GM12872 (cell line): ENCODE measurements around the gene PLAGL2.

Experiments used
- CTCF ChIP-seq: IDR thresholded peaks from 3 replicates; pipeline ENCODE4 v1.5.1; 2011; ENCODE audit warnings: low read depth, mild to moderate bottlenecking, low read length, moderate library complexity; ENCODE audit not compliant: insufficient read depth

Gene PLAGL2

GRCh38 chr20:32241807-32242206 lies 34.3 kb upstream of the PLAGL2 start:
- no peak for TF ChIP-seq CTCF

GRCh38 chr20:32240205-32240604 lies 32.7 kb upstream of the PLAGL2 start:
- peak; percentile 29; the same call in 2 of the 3 replicates for TF ChIP-seq CTCF

- TF ChIP-seq CTCF = no peak
These were observed 31.2 kb upstream of the PLAGL2 start for GRCh38 chr20:32238483-32239425.

GRCh38 chr20:32237419-32237818 lies 29.9 kb upstream of the PLAGL2 start:
- TF ChIP-seq CTCF = no peak

- no peak for TF ChIP-seq CTCF
These were observed 29.3 kb upstream of the PLAGL2 start for GRCh38 chr20:32236819-32237218.

- no peak for TF ChIP-seq CTCF
These were observed 28.5 kb upstream of the PLAGL2 start for GRCh38 chr20:32236048-32236533.

GRCh38 chr20:32235331-32236047 lies 27.9 kb upstream of the PLAGL2 start:
- no peak for TF ChIP-seq CTCF
